GM10266 (cell line): Measurements from ENCODE around the gene C2CD5.

Experiments used
- DNase-seq: peaks from one replicate; pipeline ENCODE4 v3.0.0; 2012; ENCODE audit errors: extremely low spot score
- TF ChIP-seq, protein P1 (sequence below): IDR thresholded peaks from 2 replicates; pipeline ENCODE4 v1.5.1; 2012; ENCODE audit warnings: mild to moderate bottlenecking, low read depth; ENCODE audit not compliant: control insufficient read depth, insufficient read depth; ENCODE audit errors: missing control alignments

The C2CD5 gene

GRCh38 chr12:22535038-22535437 lies 9.3 kb downstream of the C2CD5 start:
- TF ChIP-seq, protein P1, sequence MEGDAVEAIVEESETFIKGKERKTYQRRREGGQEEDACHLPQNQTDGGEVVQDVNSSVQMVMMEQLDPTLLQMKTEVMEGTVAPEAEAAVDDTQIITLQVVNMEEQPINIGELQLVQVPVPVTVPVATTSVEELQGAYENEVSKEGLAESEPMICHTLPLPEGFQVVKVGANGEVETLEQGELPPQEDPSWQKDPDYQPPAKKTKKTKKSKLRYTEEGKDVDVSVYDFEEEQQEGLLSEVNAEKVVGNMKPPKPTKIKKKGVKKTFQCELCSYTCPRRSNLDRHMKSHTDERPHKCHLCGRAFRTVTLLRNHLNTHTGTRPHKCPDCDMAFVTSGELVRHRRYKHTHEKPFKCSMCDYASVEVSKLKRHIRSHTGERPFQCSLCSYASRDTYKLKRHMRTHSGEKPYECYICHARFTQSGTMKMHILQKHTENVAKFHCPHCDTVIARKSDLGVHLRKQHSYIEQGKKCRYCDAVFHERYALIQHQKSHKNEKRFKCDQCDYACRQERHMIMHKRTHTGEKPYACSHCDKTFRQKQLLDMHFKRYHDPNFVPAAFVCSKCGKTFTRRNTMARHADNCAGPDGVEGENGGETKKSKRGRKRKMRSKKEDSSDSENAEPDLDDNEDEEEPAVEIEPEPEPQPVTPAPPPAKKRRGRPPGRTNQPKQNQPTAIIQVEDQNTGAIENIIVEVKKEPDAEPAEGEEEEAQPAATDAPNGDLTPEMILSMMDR = no peak
- DNase-seq = no peak

DNA sequence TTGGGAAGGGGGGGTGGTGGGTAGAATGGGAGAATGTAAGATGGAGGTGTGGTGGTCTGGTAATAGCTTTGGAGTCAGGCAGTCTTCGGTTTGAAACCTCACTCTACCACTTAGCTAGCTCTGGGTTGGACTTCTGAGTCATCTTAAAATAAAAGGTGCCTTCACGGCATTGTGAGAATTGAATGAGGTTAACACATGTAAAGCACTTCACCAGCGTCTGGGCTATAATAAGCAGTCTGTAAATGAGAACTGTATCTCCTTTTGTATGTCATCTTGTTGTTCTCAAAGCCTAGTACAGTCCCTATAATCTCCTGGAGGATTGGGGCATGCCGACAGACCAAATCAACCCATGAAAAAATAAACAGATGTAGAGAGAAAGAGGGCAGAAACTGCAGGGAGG lies 11.2 kb downstream of the C2CD5 start:
- TF ChIP-seq, protein P1 = no peak
- no peak for DNase-seq

GRCh38 chr12:22532317-22532716 lies 12.0 kb downstream of the C2CD5 start:
- no peak for DNase-seq
- TF ChIP-seq, protein P1 = no peak

GRCh38 chr12:22531205-22531604 lies 13.1 kb downstream of the C2CD5 start:
- TF ChIP-seq, protein P1 = no peak
- DNase-seq = no peak

DNA sequence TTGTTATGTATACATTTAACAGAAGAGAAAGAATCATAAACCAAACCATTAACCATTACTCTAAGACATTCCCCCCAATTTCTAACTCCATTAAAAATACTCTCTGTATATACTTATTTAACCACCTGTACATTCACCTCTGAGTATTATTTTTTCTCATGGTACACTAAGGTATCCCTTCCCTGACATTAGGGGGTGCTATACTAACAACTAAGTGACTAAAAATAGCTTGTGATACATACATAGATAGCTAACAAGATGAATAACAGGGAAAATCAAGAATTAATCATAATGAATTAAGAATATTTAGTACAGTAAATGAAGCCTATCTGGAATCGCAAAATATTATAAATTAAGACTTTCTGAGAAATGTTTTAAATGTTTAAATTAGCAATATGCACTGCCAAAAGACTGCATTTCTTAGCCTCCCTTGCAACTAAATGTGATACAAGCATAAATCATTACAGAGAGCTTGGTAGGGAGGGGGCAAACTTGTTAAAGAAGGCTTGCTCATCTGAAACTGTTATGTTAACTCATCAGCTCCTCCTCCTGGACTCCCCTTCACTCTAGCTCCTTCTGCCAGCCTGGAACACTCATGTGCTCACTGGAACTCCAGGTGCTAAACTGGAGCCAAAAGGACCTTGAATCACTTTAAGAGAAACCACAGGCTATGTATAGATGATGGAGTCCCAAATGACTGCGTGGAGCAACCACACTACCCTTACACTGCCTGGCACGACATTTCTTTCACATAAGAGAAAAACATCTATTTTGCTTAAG lies 14.9 kb downstream of the C2CD5 start:
- TF ChIP-seq, protein P1 = peak; percentile 21
- no peak for DNase-seq

DNA sequence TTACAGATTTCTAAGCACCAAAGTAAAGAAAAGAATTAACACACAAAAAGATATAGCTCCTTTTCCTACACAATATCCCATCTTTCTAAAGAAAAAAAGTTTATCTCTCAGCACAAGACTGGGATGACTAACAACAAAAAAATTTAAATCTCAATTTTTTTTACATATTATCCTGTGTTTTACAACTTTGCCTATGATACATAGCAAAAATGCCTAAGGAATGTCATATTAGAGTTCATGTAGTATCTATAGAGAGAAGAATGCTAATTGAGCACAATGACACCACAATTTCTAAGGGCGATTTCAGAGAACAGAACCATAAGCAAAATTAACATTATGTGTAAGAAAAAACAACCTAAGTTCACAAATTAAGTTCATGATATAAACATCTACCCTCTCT lies 16.3 kb downstream of the C2CD5 start:
- TF ChIP-seq, protein P1 = no peak
- DNase-seq = no peak

- no peak for DNase-seq
- TF ChIP-seq, protein P1 = no peak
Measured at GRCh38 chr12:22526836-22527235, 17.5 kb downstream of the C2CD5 start.
